Measurements from ENCODE around the gene RIPOR3. TPM values are rescaled to one million over a fixed set of nuclear protein-coding genes. Genes with fewer than 3 reads are reported as not detected.

RIPOR3 gene
- total RNA-seq, 1 donor from 2014 or later = not detected

- intact Hi-C loops (cut with micrococcal nuclease) = no loop called here
Measured at GRCh38 chr20:50593005-50593335, 98.4 kb downstream of the RIPOR3 start.

- intact Hi-C loops (cut with micrococcal nuclease) = no loop called here
Measured at GRCh38 chr20:50592282-50593004, 98.9 kb downstream of the RIPOR3 start.

GRCh38 chr20:50591233-50591852 is 100.0 kb downstream of the RIPOR3 start:
- intact Hi-C loops (cut with micrococcal nuclease) = no loop called here

GRCh38 chr20:50590348-50590664 is 101.0 kb downstream of the RIPOR3 start:
- intact Hi-C loops (cut with micrococcal nuclease) = no loop called here

- intact Hi-C loops (cut with micrococcal nuclease) = loop anchor here (2.0 kb wide), 1 partner anchor 157 kb away; no protein-coding TSS in a partner anchor
Measured at GRCh38 chr20:50589548-50590347, 101.6 kb downstream of the RIPOR3 start.

GRCh38 chr20:50588034-50588736 is 103.2 kb downstream of the RIPOR3 start:
- intact Hi-C loops (cut with micrococcal nuclease) = loop anchor here (1.0 to 2.0 kb wide), 2 partner anchors 110 to 159 kb away; no protein-coding TSS in a partner anchor

- intact Hi-C loops (cut with micrococcal nuclease) = no loop called here
Measured at GRCh38 chr20:50587291-50587961, 103.9 kb downstream of the RIPOR3 start.

GRCh38 chr20:50586531-50587232 is 104.7 kb downstream of the RIPOR3 start:
- intact Hi-C loops (cut with micrococcal nuclease) = no loop called here

- intact Hi-C loops (cut with micrococcal nuclease) = no loop called here
Measured at GRCh38 chr20:50585678-50586077, 105.7 kb downstream of the RIPOR3 start.

GRCh38 chr20:50585214-50585613 is 106.1 kb downstream of the RIPOR3 start:
- intact Hi-C loops (cut with micrococcal nuclease) = no loop called here

- intact Hi-C loops (cut with micrococcal nuclease) = no loop called here
Measured at GRCh38 chr20:50584687-50585086, 106.7 kb downstream of the RIPOR3 start.

- intact Hi-C loops (cut with micrococcal nuclease) = no loop called here
Measured at GRCh38 chr20:50583442-50584150, 107.7 kb downstream of the RIPOR3 start.

GRCh38 chr20:50582591-50583234 is 108.6 kb downstream of the RIPOR3 start:
- intact Hi-C loops (cut with micrococcal nuclease) = no loop called here

GRCh38 chr20:50582092-50582491 is 109.2 kb downstream of the RIPOR3 start:
- intact Hi-C loops (cut with micrococcal nuclease) = no loop called here

- intact Hi-C loops (cut with micrococcal nuclease) = loop anchor here (1.0 kb wide), 1 partner anchor 103 kb away; no protein-coding TSS in a partner anchor
Measured at GRCh38 chr20:50580842-50581544, 110.3 kb downstream of the RIPOR3 start.

- intact Hi-C loops (cut with micrococcal nuclease) = loop anchor here (1.0 kb wide), 1 partner anchor 102 kb away; no protein-coding TSS in a partner anchor
Measured at GRCh38 chr20:50580016-50580747, 111.2 kb downstream of the RIPOR3 start.

GRCh38 chr20:50579511-50579910 is 111.8 kb downstream of the RIPOR3 start:
- intact Hi-C loops (cut with micrococcal nuclease) = no loop called here

GRCh38 chr20:50578778-50579165 is 112.6 kb downstream of the RIPOR3 start:
- intact Hi-C loops (cut with micrococcal nuclease) = no loop called here

Data from T-helper 1 cell treated with Interleukin-12 subunit alpha and Interleukin-12 subunit beta and Interleukin-4 antibody, amounts not matched to agents 30 ng/mL and 1 ng/mL, for 36 hours (primary cell).